ENCODE measurements around the gene KIR2DL4.
"Not testable (repeated sequence)": the region's sequence is repeated elsewhere in the genome, so short reads cannot be mapped to it uniquely, and the experiment has no call there.

- not testable (repeated sequence) for TF ChIP-seq CTCF, POLR2A (IDR thresholded peaks at IDR 0.05)
Observed at GRCh38 chr19:54825326-54825725, 21.9 kb downstream of the KIR2DL4 start.
